Muscle layer of duodenum (tissue), 2 donors: ENCODE data around the gene DSCAM.

Experiments used
- H3K27ac ChIP-seq: one replicate; pipeline ENCODE4 v1.7.0; 2013; ENCODE audit warnings: mild to moderate bottlenecking, low read length
- H3K27me3 ChIP-seq: one replicate; pipeline ENCODE4 v1.7.0; 2013; ENCODE audit warnings: low read depth, mild to moderate bottlenecking, control low read depth, low read length
- H3K36me3 ChIP-seq, 2 donors: one replicate each; pipeline ENCODE4 v1.7.0; 2013; ENCODE audit warnings: low read length in 2 of 2, control low read depth in 1 of 2, mild to moderate bottlenecking in 1 of 2; ENCODE audit not compliant: insufficient read depth in 2 of 2, control insufficient read depth in 1 of 2
- H3K4me1 ChIP-seq, 2 donors: one replicate each; pipeline ENCODE4 v1.7.0; 2013; ENCODE audit warnings: low read length in 2 of 2, mild to moderate bottlenecking in 2 of 2, control low read depth in 1 of 2, moderate library complexity in 1 of 2; ENCODE audit not compliant: insufficient read depth in 2 of 2, control insufficient read depth in 1 of 2
- H3K4me3 ChIP-seq, 2 donors: one replicate each; pipeline ENCODE4 v1.7.0; 2013; ENCODE audit warnings: low read length in 2 of 2, low read depth in 1 of 2, mild to moderate bottlenecking in 1 of 2
- H3K9me3 ChIP-seq, 2 donors: one replicate each; pipeline ENCODE4 v1.7.0; 2013; ENCODE audit warnings: low read length in 2 of 2, control low read depth in 1 of 2, mild to moderate bottlenecking in 1 of 2; ENCODE audit not compliant: control insufficient read depth in 1 of 2
- donor health status: healthy.

DSCAM gene

DNA sequence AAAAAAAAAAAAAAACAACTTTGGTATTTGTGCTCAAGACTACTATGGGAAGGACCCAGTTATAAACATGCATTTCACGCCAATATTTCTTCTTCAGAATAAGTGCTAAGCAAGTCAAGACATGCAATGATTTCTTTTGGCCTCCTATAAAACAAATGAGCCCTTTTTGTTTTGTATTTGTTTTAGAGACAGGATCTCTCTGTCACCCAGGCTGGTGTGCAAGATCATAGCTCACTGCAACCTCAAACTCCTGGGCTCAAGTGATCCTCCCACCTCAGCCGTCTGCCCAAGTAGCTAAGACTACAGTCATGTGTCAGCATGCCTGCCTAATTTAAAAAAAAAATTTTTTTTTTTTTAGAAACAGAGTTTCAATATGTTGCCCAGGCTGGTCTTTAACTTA is 631.0 kb downstream of the DSCAM start:
- no peak overlapping the region for H3K27ac ChIP-seq
- H3K36me3 ChIP-seq = no peaks in the 10 kb centered on the region
- H3K9me3 ChIP-seq = no peaks in the 10 kb centered on the region
- no peaks in the 10 kb centered on the region for H3K27me3 ChIP-seq
- no peaks in the 10 kb centered on the region for H3K4me1 ChIP-seq
- no peak overlapping the region for H3K4me3 ChIP-seq

DNA sequence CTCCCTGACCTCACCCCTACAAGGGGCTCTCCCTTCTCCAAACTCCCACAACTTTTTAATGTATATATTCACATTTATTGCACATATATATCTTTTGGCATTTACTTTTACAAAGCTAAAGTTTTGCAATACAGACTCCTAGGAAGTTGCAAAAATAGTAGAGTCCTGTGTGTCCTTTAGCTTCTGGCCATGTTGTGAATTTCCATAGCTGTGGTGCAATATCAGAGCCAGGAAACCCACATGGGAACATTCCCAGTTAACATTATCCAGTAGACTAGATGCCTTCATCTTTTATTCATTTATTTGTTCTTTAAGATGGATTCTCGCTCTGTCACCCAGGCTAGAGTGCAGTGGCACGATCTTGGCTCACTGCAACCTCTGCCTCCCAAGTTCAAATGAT is 636.7 kb downstream of the DSCAM start:
- H3K27ac ChIP-seq = no peak overlapping the region

DNA sequence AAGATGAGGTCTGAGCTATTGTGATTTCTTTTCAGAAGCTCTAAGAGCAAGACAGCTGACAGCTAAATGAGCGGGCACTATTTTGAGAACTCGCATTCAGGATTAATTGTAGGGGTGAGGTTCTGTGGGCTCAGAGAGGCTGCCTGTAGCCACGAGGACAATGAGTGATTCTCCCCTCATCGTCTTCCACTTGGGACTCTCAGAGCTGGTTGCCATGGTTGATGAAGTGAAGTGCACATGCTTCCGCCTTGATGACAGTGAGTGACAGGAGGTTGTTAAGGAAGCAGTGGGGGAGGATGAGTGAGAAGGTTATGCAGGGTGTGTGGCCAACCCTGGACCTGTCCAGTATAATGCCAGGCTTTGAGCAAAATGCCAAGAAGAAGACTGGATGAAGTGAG is 638.0 kb downstream of the DSCAM start:
- no peaks in the 10 kb centered on the region for H3K27me3 ChIP-seq
- H3K9me3 ChIP-seq = no peaks in the 10 kb centered on the region
- peaks cover 0 to 7% of the 10 kb centered on the region in 2 donors for H3K4me1 ChIP-seq
- H3K27ac ChIP-seq = no peak overlapping the region
- no peak overlapping the region for H3K4me3 ChIP-seq
- H3K36me3 ChIP-seq = no peaks in the 10 kb centered on the region

More for the DNA sequence above, 636.7 kb downstream of the DSCAM start:
- Histone ChIP-seq H3K9me3 (no peaks in the 10 kb centered on the region), H3K4me1 (no peaks in the 10 kb centered on the region), H3K27me3 (no peaks in the 10 kb centered on the region), H3K36me3 (no peaks in the 10 kb centered on the region), H3K4me3 (no peak overlapping the region)

DNA sequence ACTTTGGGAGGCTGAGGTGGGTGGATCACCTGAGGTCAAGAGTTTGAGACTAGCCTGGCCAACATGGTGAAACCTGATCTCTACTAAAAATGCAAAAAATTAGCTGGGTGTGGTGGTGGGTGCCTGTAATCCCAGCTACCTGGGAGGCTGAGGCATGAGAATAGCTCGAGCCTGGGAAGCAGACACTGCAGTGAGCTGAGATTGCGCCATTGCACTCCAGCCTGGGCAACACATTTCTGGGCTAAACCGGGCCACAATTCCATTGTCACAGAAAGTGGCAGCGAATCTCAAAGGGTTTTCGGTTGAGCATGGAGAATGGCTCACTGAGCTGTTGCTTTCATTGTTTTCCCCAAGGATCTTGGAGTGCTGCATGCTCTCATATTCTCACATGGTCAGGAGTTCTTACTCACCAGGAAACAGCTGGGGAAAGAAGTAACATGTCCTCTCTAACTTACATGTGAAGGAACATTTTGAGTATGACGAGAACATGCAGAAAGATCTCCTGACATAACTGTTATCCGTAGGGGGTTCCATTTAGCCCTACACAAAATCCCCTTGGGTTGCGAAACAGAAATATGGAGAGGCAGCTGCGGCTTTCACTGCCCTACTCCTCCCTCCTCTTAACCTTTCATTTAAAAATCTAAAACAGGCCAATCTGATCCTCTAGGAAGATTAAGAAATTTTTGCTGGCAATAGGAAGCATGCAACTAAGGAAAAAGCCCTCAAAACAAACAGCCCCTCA is 638.6 kb downstream of the DSCAM start:
- Histone ChIP-seq H3K4me1 (peaks cover 0 to 7% of the 10 kb centered on the region in 2 donors), H3K27me3 (no peaks in the 10 kb centered on the region), H3K4me3 (no peak overlapping the region), H3K36me3 (no peaks in the 10 kb centered on the region), H3K9me3 (no peaks in the 10 kb centered on the region), H3K27ac (no peak overlapping the region)

DNA sequence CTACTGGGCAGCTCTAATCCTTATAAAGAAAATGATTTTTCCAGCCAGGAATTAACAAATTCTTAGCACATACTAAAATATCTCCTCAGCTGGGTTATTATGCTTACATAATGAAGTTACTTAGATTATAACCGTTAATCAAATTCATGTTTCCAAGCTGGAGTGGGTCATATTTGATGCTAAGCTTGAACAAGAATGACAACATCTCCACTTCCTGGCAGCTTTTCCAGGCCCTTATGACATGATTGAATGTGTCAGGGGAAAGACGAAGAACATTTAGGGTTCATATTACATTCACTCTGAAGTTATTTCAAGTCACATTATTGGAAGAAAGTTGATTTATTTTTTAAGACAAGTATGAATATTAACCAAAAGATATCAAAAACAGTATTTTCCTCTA is 646.0 kb downstream of the DSCAM start:
- Histone ChIP-seq H3K4me3 (no peak overlapping the region), H3K36me3 (no peaks in the 10 kb centered on the region), H3K27ac (no peak overlapping the region), H3K4me1 (peaks cover 0 to 7% of the 10 kb centered on the region in 2 donors), H3K27me3 (no peaks in the 10 kb centered on the region), H3K9me3 (no peaks in the 10 kb centered on the region)

DNA sequence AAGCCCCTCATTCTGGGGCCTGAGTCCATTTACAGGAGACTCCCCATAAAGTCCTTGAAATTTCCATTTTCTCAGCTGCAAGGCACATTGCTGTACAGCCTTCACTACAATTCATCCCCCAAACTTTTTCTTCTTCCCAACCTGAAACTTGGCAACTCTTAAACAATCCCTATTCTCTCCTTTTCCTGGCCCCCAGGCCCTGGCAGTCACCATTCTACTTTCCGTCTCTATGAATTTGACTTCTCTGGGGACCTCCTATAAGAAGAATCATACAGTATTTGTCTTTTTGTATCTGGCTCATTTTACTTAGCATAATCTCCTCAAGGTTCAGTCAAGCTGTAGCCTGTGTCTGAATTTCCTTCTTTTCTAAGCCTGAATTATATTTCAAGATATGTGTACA is 646.8 kb downstream of the DSCAM start:
- Histone ChIP-seq H3K4me1 (peaks cover 0 to 6% of the 10 kb centered on the region in 2 donors), H3K27me3 (no peaks in the 10 kb centered on the region), H3K9me3 (no peaks in the 10 kb centered on the region), H3K4me3 (no peak overlapping the region), H3K36me3 (no peaks in the 10 kb centered on the region), H3K27ac (no peak overlapping the region)

DNA sequence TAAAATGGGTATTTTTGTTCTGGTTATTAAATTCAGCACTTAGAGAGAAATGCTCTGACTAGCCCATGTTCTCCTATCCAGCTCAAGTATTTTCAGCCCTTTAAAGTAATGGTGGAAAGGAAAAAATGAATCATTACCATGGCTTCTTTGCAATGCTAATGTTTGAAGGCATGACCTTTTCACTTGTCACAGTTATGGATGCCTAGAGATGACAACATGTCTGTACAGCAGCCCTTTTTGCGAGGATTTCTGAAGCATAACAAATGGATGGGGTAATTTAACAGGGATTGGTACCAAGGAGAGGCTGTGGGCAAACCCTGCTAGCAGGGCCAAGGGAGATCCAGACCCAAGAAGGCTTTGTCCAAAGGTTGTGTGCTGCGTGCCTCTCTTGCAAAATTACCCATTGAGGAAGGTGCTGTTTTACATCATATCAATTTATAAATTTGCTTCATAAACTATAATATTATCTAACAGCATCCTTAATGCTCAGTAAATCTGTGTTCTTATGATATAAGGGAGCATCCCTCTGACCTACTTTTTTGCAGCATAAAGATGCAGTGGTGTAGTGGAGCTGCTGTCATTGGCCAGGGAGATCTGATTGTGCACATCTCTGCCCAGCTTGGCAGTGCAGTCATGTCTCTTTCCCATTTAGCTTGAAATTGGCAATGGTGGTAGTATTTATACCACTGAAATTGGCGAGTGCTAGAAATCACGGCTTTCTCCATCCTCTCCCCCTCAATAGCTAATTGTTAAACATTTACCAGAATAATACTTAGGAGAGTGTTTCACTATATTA is 652.6 kb downstream of the DSCAM start:
- Histone ChIP-seq H3K9me3 (no peaks in the 10 kb centered on the region), H3K4me3 (no peak overlapping the region), H3K27me3 (no peaks in the 10 kb centered on the region), H3K27ac (no peak overlapping the region), H3K36me3 (no peaks in the 10 kb centered on the region), H3K4me1 (peaks cover 0 to 4% of the 10 kb centered on the region in 2 donors)

DNA sequence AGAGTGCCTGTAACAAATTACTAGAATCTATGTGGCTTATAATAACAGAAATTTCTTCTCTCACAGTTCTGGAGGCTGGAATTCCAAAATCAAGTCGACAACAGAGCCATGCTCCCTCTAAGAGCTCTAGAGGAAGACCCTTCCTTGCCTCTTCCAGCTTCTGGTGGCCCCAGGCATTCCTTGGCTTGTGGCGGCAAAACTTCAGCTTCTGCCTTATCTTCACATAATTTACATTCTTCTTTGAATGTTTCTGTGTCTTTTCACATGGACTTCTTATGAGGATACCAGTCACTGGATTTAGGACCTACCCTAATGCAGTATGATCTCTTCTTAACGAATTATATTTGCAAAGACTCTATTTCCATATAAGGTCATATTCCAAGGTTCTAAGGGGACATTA is 655.3 kb downstream of the DSCAM start:
- H3K36me3 ChIP-seq = no peaks in the 10 kb centered on the region
- H3K4me3 ChIP-seq = no peak overlapping the region
- H3K27me3 ChIP-seq = no peaks in the 10 kb centered on the region
- no peak overlapping the region for H3K27ac ChIP-seq
- peaks cover 0 to 8% of the 10 kb centered on the region in 2 donors for H3K4me1 ChIP-seq
- H3K9me3 ChIP-seq = no peaks in the 10 kb centered on the region

DNA sequence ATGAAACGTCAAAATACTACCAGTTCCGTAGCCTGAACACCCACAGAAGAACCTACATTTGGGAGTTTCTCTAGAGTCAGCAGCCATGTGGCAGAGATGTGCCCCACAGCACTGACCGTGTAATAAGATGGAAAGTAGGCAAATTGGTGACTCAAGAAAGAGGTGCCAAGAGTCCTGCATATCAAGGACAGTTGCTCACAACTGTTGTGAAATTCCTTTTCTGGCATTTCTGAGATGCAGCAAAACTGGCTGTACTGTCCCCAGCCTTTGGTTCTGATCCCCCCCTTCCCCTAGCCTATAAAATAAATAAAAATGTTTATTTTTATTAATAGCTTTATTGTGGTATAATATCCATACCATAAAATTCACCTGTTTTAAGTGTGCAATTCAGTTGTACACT is 655.8 kb downstream of the DSCAM start:
- Histone ChIP-seq H3K4me1 (peaks cover 0 to 12% of the 10 kb centered on the region in 2 donors), H3K36me3 (no peaks in the 10 kb centered on the region), H3K9me3 (no peaks in the 10 kb centered on the region), H3K4me3 (no peak overlapping the region), H3K27ac (no peak overlapping the region), H3K27me3 (no peaks in the 10 kb centered on the region)

DNA sequence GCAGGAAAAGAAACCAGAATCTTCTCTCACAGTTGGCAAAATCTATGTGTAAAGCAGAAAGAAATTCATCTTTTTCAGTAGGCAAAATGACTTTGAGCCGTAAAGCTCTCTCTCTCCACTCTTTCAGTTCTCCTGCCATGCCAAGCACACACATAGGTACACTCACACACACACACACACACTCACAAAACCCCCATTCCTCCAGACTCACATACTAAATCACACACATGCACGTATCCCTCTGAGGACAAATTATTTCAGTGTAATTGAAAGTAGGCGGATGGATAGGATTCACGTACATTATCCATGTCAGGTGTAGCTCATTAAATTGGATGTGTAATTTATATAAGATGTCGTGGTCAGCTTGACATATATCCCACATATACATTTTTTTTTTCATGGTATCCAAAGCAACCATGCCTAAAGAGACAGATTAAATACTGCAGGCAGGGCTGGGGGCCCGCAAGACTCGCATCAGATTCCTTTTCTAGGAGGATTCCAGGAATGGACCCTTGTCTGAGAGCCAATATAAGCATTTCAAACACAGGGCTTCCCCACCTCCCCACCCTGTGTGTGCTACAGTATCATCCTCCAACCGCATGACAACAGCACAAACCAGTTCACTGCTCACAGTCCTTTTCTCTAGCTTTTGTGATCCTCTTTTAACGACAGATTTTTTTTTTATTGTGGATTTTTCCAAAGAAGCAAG is 658.9 kb downstream of the DSCAM start:
- H3K4me1 ChIP-seq = peaks cover 0 to 9% of the 10 kb centered on the region in 2 donors
- no peaks in the 10 kb centered on the region for H3K9me3 ChIP-seq
- no peak overlapping the region for H3K4me3 ChIP-seq
- H3K27me3 ChIP-seq = no peaks in the 10 kb centered on the region
- no peaks in the 10 kb centered on the region for H3K36me3 ChIP-seq
- no peak overlapping the region for H3K27ac ChIP-seq

DNA sequence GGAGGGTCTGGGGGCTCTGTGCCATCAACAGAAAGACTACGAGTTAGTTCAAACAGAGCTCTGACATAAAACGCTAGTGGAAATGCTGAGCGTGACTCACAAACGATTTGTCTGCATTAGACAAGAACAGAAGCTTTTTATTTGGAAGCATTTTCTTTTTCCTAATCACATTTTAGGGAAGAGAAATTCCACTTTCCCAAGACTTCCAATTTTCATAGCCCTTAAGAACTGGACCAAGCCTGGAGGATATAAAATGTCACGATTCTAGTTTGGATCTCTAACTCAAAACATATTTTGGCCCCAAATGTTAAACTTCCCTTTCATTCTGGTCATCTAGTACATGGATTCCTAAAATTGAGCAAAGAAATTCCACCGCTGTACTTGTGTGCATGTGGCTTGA is 659.7 kb downstream of the DSCAM start:
- no peak overlapping the region for H3K27ac ChIP-seq
- H3K4me3 ChIP-seq = no peak overlapping the region
- no peaks in the 10 kb centered on the region for H3K9me3 ChIP-seq
- no peaks in the 10 kb centered on the region for H3K36me3 ChIP-seq
- no peaks in the 10 kb centered on the region for H3K27me3 ChIP-seq
- peaks cover 0 to 9% of the 10 kb centered on the region in 2 donors for H3K4me1 ChIP-seq
